ENCODE measurements around the gene PTPRM.

Gene PTPRM

DNA sequence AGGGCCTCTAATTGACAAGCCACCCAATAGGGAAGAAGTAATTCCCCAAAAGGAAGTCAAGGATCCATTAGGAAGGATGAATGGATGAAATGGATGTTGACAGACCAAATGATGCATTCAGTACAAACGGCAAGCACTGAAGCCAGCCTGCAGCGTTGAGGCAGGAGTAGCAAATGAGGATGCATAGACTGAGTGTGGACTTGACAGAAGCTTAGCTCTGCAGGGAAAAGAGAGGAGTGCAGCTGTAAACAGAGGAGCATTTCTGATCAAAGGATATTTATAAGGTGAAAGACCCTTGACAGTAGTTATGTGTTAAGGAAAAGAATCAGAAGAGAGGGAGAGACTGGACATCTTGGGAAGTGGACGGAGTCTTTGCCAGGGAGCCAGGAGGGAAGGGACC is 788.9 kb downstream of the PTPRM start:
- no peak overlapping the region for H3K27ac ChIP-seq
- TF ChIP-seq, protein P1, sequence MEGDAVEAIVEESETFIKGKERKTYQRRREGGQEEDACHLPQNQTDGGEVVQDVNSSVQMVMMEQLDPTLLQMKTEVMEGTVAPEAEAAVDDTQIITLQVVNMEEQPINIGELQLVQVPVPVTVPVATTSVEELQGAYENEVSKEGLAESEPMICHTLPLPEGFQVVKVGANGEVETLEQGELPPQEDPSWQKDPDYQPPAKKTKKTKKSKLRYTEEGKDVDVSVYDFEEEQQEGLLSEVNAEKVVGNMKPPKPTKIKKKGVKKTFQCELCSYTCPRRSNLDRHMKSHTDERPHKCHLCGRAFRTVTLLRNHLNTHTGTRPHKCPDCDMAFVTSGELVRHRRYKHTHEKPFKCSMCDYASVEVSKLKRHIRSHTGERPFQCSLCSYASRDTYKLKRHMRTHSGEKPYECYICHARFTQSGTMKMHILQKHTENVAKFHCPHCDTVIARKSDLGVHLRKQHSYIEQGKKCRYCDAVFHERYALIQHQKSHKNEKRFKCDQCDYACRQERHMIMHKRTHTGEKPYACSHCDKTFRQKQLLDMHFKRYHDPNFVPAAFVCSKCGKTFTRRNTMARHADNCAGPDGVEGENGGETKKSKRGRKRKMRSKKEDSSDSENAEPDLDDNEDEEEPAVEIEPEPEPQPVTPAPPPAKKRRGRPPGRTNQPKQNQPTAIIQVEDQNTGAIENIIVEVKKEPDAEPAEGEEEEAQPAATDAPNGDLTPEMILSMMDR (conservative IDR thresholded peaks at IDR 0.05): no peak

DNA sequence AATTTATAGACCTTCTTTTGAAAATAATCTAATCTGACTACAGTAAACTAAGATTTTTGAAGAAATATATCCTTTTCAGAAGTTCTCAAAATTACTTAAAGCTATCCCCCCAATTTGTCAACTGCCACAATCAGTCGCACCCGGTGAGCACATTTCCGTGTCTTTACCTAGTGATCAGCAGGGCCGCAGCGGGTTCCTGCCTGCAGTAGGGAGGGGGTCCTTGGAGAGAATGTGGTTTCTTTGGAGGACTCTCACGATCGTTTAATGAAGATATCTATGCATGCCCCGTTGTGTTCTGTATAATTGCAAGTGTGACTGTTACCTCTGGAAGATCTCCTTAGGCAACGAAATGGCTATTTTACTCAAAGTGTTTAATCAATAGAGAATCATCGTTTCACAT is 790.2 kb downstream of the PTPRM start:
- TF ChIP-seq, protein P1 (conservative IDR thresholded peaks at IDR 0.05): no peak
- H3K27ac ChIP-seq: no peak overlapping the region

DNA sequence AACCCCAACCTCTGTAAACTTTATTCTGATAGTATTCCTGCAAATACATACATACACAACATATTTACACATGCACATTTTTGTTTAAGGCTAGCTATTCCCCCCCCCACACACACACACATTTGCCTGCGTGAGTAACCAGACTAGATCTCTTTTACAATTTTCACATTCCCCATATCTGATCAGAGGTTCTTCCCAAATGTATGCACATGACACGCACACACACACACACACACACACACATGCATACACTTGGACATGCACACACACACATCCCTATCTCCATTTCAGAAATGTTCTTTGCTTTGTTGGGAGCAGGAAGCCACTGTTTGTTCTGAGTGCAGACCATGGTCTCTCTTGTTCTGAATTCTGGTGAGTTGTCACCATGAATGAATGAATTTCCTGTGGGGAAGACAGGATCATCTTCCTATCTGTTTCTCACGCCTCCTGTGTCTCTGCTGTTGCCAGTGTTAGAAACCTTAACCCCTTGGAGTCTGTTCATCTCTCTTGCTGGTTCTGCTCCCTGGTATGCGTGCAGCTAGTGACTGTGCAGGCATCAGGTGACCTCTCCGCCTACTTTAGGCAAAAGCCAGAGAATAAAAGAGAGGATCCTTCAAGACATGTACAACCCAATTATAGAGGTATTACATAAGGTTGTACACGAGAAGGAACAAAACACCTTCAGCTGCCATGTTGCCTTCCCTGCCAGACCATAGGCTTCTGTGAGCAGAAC is 791.1 kb downstream of the PTPRM start:
- no peak overlapping the region for H3K27ac ChIP-seq
- TF ChIP-seq, protein P1 (conservative IDR thresholded peaks at IDR 0.05): no peak

DNA sequence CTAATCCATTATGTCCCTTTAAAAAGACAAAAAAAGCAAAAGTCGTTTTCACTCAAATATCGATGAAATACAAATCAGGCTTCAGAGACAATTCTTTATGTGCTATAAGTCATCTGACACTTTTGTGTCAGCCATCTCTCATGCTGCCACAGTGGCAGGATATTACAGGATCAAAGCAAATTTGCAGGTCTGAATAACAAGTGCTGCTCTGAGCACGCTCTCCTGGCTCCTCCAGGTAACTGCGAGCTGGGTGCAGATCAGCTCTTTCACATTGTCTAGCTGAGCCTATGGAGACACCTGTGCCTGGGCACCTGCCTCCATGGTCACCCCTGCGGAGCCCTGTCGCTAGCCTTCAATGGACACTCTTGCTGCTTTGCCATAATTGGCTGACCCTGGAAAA is 792.0 kb downstream of the PTPRM start:
- no peak overlapping the region for H3K27ac ChIP-seq
- TF ChIP-seq, protein P1 (conservative IDR thresholded peaks at IDR 0.05): no peak

DNA sequence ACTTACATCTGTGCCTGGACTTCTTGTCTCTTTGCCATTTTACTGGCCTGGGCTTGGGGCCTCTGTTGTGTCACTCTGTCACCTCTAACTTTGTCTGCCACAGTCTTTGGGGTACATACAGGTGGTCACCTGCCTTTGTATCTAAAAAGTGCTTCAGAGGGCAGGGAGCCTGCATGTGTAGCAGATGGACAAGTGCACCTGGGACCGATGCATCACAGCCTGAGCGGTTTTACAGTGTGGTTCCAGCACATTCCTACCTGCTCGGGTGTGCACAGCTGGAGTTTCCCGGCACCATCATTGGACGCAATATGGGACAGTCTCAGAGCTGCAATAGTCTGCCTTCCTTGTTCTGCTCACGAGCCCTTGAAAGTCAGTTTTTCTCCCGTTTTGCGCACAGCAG is 792.4 kb downstream of the PTPRM start:
- H3K27ac ChIP-seq: no peak overlapping the region
- TF ChIP-seq, protein P1 (conservative IDR thresholded peaks at IDR 0.05): no peak

DNA sequence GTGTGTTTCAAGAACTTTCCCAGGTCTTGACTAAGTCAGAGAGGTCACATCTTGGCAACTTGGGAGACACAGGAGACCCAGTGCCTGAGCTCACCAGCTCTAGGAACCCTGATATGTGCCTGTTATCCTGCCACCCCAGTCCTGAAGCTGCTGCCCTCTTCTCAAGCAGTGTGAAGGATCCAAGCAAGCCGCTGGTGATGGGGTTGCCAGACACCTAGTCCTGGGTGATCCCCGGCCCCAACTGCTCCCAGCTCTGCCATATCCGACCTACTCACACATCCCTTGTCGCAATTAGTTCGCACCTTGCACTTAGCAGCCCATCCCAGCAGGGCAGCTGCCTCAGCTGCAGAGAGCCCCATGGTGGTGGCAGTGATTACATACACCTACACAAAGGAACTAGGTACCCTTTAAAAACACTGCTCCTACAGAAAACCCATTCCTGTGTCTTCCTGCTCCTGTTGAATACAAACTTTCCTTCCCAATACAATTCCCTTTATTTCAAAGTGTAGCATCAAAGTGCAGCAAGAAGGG is 794.9 kb downstream of the PTPRM start:
- TF ChIP-seq, protein P1 (conservative IDR thresholded peaks at IDR 0.05): no peak

DNA sequence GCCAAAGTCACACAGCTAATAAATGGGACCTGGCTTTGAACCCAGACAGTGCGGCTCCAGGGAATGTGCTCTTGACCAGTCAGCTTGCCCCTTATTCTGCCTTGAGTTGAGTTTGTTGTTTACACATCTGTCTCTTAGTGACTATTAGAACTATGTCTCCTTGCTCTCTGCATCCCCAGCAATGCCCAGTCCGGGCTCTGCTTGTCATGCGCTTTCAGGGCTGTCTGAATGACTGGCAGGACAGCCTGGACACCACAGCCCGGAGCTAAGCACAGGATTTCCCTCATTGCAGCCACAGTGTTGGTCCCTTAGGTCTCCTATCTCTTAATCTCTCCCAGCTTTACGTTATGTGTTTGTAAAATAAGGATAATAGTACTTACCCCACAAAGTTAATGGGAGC is 795.7 kb downstream of the PTPRM start:
- no peak overlapping the region for H3K27ac ChIP-seq
- TF ChIP-seq, protein P1 (conservative IDR thresholded peaks at IDR 0.05): no peak

More for the DNA sequence above, 794.9 kb downstream of the PTPRM start:
- no peak overlapping the region for H3K27ac ChIP-seq
